ENCODE measurements around the gene TLR5. TPM values are rescaled to one million over a fixed set of nuclear protein-coding genes. Genes with fewer than 3 reads are reported as not detected.

TLR5 gene
- total and polyA plus RNA-seq, 7 donors: 0.20 to 3.1 (median 0.80) TPM

GRCh38 chr1:223140611-223141405 is 2.2 kb downstream of the TLR5 start:
- H3K27ac ChIP-seq: peak overlapping the region; percentile 13
- DNase-seq (no peak), ATAC-seq (no peak)
- H3K4me3 ChIP-seq: no peak overlapping the region
- 46 to 61% (median 51%) methylated on average over 10 of the region's 10 CpGs for WGBS, 3 donors
- H3K36me3 ChIP-seq (ENCODE audit: insufficient read depth in 1 of 2, low read depth in 1 of 2): no peaks in the 10 kb centered on the region
- no peaks in the 10 kb centered on the region for H3K9me3 ChIP-seq
- peaks cover 38% of the 10 kb centered on the region for H3K4me1 ChIP-seq
- intact Hi-C loops (cut with DNase I): loop anchor here (10.0 kb wide), 2 partner anchors 204 to 224 kb away; partner anchors contain the start of gene SUSD4 (in 1 of the 2)
- no peaks in the 10 kb centered on the region for H3K27me3 ChIP-seq (ENCODE audit: insufficient read depth in 3 of 3, low read length in 2 of 3)
- TF ChIP-seq, protein P1, sequence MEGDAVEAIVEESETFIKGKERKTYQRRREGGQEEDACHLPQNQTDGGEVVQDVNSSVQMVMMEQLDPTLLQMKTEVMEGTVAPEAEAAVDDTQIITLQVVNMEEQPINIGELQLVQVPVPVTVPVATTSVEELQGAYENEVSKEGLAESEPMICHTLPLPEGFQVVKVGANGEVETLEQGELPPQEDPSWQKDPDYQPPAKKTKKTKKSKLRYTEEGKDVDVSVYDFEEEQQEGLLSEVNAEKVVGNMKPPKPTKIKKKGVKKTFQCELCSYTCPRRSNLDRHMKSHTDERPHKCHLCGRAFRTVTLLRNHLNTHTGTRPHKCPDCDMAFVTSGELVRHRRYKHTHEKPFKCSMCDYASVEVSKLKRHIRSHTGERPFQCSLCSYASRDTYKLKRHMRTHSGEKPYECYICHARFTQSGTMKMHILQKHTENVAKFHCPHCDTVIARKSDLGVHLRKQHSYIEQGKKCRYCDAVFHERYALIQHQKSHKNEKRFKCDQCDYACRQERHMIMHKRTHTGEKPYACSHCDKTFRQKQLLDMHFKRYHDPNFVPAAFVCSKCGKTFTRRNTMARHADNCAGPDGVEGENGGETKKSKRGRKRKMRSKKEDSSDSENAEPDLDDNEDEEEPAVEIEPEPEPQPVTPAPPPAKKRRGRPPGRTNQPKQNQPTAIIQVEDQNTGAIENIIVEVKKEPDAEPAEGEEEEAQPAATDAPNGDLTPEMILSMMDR (IDR thresholded peaks at IDR 0.05): no peak

DNA sequence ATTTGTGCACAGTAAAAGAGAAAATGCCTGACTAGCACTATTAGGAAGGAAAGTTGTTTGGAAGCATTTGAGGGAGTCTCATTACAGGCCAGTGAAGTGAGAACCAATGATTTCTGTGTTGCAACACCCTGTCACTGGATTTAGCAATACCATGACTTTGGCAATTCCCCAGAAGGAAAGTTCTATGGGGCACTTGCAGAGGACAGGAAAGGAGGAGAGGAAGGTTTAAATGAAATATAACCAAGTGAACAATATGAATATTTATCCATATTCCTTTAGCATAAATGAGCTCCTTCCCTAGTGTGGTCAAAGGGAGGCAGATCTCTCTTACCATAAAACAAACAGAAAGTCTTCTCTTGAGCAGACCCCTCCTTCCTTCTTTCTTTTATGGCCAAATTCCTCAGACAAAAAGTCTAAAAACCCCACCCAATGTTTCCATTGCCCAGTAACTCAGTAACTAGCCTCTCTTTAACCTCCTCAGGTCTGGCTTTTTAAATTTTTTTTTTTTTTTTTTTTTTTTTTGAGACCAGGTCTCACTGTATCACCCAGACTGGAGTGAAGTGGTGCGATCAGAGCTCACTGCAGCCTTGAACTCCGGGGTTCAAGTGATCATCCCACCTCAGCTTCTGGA is 5.5 kb downstream of the TLR5 start:
- Histone ChIP-seq H3K36me3 (ENCODE audit: insufficient read depth in 1 of 2, low read depth in 1 of 2) (no peaks in the 10 kb centered on the region), H3K27ac (peak overlapping the region; percentile 17), H3K4me1 (peaks cover 50% of the 10 kb centered on the region), H3K4me3 (no peak overlapping the region), H3K27me3 (ENCODE audit: insufficient read depth in 3 of 3, low read length in 2 of 3) (no peaks in the 10 kb centered on the region), H3K9me3 (no peaks in the 10 kb centered on the region)
- ATAC-seq: peak; percentile 55 to 74 (median 61)
- TF ChIP-seq, protein P1 (IDR thresholded peaks at IDR 0.05): no peak
- WGBS, 3 donors: 83 to 98% (median 92%) methylated on average over 2 of the region's 2 CpGs
- no peak for DNase-seq
- intact Hi-C loops (cut with DNase I): no loop called here

GRCh38 chr1:223136086-223136485 is 7.0 kb downstream of the TLR5 start:
- no peaks in the 10 kb centered on the region for H3K9me3 ChIP-seq
- ATAC-seq (peak in 1 of 4 donors; percentile 7), DNase-seq (no peak)
- TF ChIP-seq, protein P1 (IDR thresholded peaks at IDR 0.05): no peak
- H3K4me3 ChIP-seq: no peak overlapping the region
- H3K27ac ChIP-seq: no peak overlapping the region
- peaks cover 0 to 6% of the 10 kb centered on the region in 2 donors for H3K36me3 ChIP-seq (ENCODE audit: insufficient read depth in 1 of 2, low read depth in 1 of 2)
- intact Hi-C loops (cut with DNase I): no loop called here
- peaks cover 41% of the 10 kb centered on the region for H3K4me1 ChIP-seq
- WGBS, 3 donors: 52 to 70% (median 66%) methylated on average over 2 of the region's 2 CpGs
- H3K27me3 ChIP-seq (ENCODE audit: insufficient read depth in 3 of 3, low read length in 2 of 3): no peaks in the 10 kb centered on the region

- H3K27me3 ChIP-seq (ENCODE audit: insufficient read depth in 3 of 3, low read length in 2 of 3): no peaks in the 10 kb centered on the region
- H3K36me3 ChIP-seq (ENCODE audit: insufficient read depth in 1 of 2, low read depth in 1 of 2): peaks cover 0 to 7% of the 10 kb centered on the region in 2 donors
- DNase-seq (peak; percentile 72 to 85), ATAC-seq (peak; percentile 71 to 84 (median 76))
- TF ChIP-seq, protein P1 (IDR thresholded peaks at IDR 0.05): no peak
- WGBS, 3 donors: 27 to 40% (median 36%) methylated on average over 8 of the region's 8 CpGs
- no peaks in the 10 kb centered on the region for H3K9me3 ChIP-seq
- intact Hi-C loops (cut with DNase I): no loop called here
- H3K4me1 ChIP-seq: peaks cover 34% of the 10 kb centered on the region
- H3K4me3 ChIP-seq: no peak overlapping the region
- peak overlapping the region; percentile 32 for H3K27ac ChIP-seq
Observed at GRCh38 chr1:223135176-223135942, 7.7 kb downstream of the TLR5 start.

Measured in psoas muscle (tissue), 8 donors.